HL-60 (cell line): ENCODE results near the gene KRTAP9-3.
"Not testable (repeated sequence)": the region's sequence is repeated elsewhere in the genome, so short reads cannot be mapped to it uniquely, and the experiment has no call there.

ENCODE experiments used
- DNase-seq, 2 experiments: peaks; one replicate each; pipeline ENCODE4 v3.0.0-alpha.2; 2010 to 2020; ENCODE audit warnings: low read depth in 1 of 2, low spot score in 1 of 2
- H3K27ac ChIP-seq: fragments of 250-450 bp; sonication (Bioruptor Pico); replicated peaks from 2 replicates; pipeline ENCODE4 v1.5.1; 2020; ENCODE audit warnings: mild to moderate bottlenecking, moderate library complexity
- H3K27me3 ChIP-seq: fragments of 250-450 bp; sonication (Bioruptor Pico); 2 replicates; pipeline ENCODE4 v1.5.1; 2021; ENCODE audit warnings: mild to moderate bottlenecking, moderate library complexity; ENCODE audit not compliant: insufficient read depth, poor library complexity, severe bottlenecking
- H3K4me3 ChIP-seq: replicated peaks from 2 replicates; pipeline ENCODE4 v1.5.1; 2011; ENCODE audit warnings: mild to moderate bottlenecking, control low read depth, low read length; ENCODE audit not compliant: insufficient read depth
- CTCF ChIP-seq: IDR thresholded peaks from one replicate; pipeline ENCODE4 v1.5.1; 2011; ENCODE audit warnings: low read length, control low read depth, inconsistent platforms; ENCODE audit not compliant: insufficient read depth
- GABPA ChIP-seq: IDR thresholded peaks from 2 replicates; pipeline ENCODE4 v1.6.1; 2012; ENCODE audit warnings: low read depth
- POLR2AphosphoS5 ChIP-seq: IDR thresholded peaks from 2 replicates; pipeline ENCODE4 v1.6.1; 2012; ENCODE audit warnings: low read depth
- SPI1 ChIP-seq: IDR thresholded peaks from 2 replicates; pipeline ENCODE4 v1.6.1; 2012; ENCODE audit warnings: low read depth, mild to moderate bottlenecking, borderline replicate concordance
- long read RNA-seq: library from polyadenylated mRNA; unstranded; transcript quantifications from one replicate; pipeline ENCODE4 v2.0.0, GENCODE V29; 2020
- TF ChIP-seq, protein P1 (sequence below): IDR thresholded peaks from 2 replicates; pipeline ENCODE4 v1.6.1; 2012; ENCODE audit warnings: low read depth; ENCODE audit not compliant: insufficient replicate concordance

KRTAP9-3 gene
- long read RNA-seq, result 0 reads

GRCh38 chr17:41232399-41233105, at the start of gene KRTAP9-3:
KRTAP9-3 (plus strand) TSS chr17:41232449; CDS start chr17:41232502, 53 bp downstream.
- not testable (repeated sequence) for H3K4me3 ChIP-seq, H3K27ac ChIP-seq, H3K27me3 ChIP-seq, DNase-seq

DNA sequence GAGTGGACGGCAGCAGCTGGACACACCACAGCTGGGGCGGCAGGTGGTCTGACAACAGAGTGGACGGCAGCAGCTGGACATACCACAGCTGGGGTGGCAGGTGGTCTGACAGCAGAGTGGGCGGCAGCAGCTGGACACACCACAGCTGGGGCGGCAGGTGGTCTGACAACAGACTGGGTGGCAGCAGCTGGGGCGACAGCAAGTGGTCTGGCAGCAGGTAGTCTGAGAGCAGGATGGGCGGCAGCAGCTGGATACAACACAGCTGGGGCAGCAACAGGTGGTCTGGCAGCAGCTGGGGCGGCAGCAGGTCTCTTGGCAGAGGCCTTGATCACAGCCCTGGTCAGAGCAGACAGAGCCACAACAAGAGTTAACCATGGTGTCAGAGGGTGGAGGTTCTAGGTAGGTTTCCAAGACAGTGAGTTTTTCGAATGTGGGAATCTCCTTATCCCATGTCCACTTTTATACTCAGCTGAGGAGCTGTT, 47.7 kb upstream of the KRTAP9-3 start, which contains the start of gene KRTAP4-1:
TSS of gene KRTAP4-1 (minus strand) at position 432 of the 482 bp plus-strand sequence. CDS start at position 375, 57 bp downstream.
- Histone ChIP-seq H3K4me3 (no peak within 1 kb of the TSS), H3K27me3 (peaks cover 2% of the 10 kb centered on the region), H3K27ac (no peak within 1 kb of the TSS)
- no peak for DNase-seq
- TF ChIP-seq GABPA, result no peak
- TF ChIP-seq CTCF, result no peak
- no peak for TF ChIP-seq POLR2AphosphoS5
- TF ChIP-seq SPI1, result no peak
- TF ChIP-seq, protein P1, sequence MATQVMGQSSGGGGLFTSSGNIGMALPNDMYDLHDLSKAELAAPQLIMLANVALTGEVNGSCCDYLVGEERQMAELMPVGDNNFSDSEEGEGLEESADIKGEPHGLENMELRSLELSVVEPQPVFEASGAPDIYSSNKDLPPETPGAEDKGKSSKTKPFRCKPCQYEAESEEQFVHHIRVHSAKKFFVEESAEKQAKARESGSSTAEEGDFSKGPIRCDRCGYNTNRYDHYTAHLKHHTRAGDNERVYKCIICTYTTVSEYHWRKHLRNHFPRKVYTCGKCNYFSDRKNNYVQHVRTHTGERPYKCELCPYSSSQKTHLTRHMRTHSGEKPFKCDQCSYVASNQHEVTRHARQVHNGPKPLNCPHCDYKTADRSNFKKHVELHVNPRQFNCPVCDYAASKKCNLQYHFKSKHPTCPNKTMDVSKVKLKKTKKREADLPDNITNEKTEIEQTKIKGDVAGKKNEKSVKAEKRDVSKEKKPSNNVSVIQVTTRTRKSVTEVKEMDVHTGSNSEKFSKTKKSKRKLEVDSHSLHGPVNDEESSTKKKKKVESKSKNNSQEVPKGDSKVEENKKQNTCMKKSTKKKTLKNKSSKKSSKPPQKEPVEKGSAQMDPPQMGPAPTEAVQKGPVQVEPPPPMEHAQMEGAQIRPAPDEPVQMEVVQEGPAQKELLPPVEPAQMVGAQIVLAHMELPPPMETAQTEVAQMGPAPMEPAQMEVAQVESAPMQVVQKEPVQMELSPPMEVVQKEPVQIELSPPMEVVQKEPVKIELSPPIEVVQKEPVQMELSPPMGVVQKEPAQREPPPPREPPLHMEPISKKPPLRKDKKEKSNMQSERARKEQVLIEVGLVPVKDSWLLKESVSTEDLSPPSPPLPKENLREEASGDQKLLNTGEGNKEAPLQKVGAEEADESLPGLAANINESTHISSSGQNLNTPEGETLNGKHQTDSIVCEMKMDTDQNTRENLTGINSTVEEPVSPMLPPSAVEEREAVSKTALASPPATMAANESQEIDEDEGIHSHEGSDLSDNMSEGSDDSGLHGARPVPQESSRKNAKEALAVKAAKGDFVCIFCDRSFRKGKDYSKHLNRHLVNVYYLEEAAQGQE, result no peak

DNA sequence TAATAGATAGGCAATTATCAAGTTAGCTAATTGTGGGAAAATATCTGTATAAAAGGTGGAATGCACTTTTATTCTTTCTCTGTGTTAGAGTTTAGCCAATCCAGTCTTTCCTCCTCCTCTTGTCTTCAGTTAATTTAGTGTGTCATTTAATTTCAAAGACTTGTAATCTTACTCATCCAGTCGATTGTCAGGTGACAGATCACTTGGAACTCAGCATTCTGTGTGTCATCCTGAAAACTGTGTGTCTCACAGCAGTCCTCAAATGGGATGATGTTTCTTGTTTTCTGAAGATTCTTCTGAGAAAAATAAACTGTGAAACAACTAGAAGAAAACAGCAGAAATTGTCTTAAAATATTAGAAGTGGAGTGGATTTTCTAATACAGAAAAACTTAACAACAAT, 47.2 kb upstream of the KRTAP9-3 start:
- no peak overlapping the region for H3K27ac ChIP-seq
- peaks cover 2% of the 10 kb centered on the region for H3K27me3 ChIP-seq
- no peak overlapping the region for H3K4me3 ChIP-seq
- no peak for DNase-seq
- TF ChIP-seq POLR2AphosphoS5 (no peak), SPI1 (no peak), CTCF (no peak), GABPA (no peak)
- TF ChIP-seq, protein P1, result no peak

DNA sequence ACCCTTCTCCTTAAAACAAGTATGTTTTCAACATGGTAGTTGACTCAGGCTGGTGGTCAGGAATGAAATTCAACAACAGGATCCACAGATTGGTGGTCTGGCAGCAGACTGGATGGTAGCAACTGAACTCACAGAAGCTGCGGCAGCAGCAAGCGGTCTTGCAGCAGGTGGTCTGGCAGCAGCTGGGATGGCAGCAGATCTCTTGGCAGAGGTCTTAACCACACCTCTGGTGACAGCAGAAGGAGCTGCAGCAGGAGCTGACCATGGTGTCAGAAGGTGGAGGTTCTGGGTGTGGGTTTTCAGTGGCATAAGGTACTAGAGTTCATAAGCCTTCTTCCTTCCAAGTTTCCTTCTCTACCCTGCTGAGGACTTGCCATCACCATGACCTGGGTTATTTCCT, 45.4 kb upstream of the KRTAP9-3 start:
- DNase-seq, result no peak
- TF ChIP-seq, protein P1, result peak; percentile 60
- TF ChIP-seq CTCF (no peak), GABPA (no peak), POLR2AphosphoS5 (no peak)
- Histone ChIP-seq H3K4me3 (no peak overlapping the region), H3K27ac (no peak overlapping the region), H3K27me3 (peaks cover 2% of the 10 kb centered on the region)

DNA sequence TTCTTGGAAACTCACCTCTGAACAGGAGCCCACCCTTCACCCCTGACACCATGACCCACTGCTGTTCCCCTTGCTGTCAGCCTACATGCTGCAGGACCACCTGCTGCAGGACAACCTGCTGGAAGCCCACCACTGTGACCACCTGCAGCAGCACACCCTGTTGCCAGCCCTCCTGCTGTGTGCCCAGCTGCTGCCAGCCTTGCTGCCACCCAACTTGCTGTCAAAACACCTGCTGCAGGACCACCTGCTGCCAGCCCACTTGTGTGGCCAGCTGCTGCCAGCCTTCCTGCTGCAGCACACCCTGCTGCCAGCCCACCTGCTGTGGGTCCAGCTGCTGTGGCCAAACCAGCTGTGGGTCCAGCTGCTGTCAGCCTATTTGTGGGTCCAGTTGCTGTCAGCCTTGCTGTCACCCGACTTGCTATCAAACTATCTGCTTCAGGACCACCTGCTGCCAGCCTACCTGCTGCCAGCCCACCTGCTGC, 42.4 kb upstream of the KRTAP9-3 start, which contains the start of gene KRTAP9-1:
TSS of gene KRTAP9-1 (plus strand) at position 51 of the 482 bp plus-strand sequence. CDS start at position 51, 0 bp downstream.
- H3K4me3 ChIP-seq, H3K27me3 ChIP-seq, H3K27ac ChIP-seq, DNase-seq: not testable (repeated sequence)
